Ureter (tissue), 1 donor: ENCODE data around the gene KIAA0825. TPM values are rescaled to one million over a fixed set of nuclear protein-coding genes. Genes with fewer than 3 reads are reported as not detected.
"Not testable (repeated sequence)": the region's sequence is repeated elsewhere in the genome, so short reads cannot be mapped to it uniquely, and the experiment has no call there.

Source experiments
- DNase-seq: peaks from one replicate; pipeline ENCODE4 v3.0.0-alpha.2; 2020; ENCODE audit warnings: low spot score
- total RNA-seq: library from RNA; stranded (reverse); gene quantifications from one replicate; pipeline ENCODE4 v1.2.4, GENCODE V29; 2023
- donor health status: DM: yes; HTN: yes; CAD: no.

The KIAA0825 gene
- total RNA-seq, 1 donor from 2014 or later = 5.9 TPM

DNA sequence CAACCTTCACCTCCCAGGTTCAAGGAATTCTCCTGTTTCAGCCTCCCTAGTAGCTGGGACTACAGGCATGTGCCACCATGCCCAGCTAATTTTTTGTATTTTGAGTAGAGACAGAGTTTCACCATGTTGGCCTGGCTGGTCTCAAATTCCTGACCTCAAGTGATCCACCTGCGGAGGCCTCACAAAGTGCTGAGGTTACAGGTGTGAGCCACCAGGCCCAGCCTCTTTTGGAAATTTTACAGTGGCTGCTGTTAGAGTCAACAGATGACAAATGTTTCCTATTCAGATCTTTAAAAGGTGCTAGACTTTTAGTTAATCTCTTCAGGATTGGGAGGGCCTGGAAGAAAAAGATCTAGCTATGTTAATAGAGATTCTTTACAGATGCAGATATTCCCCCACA is 45.1 kb downstream of the KIAA0825 start:
- not testable (repeated sequence) for DNase-seq

DNA sequence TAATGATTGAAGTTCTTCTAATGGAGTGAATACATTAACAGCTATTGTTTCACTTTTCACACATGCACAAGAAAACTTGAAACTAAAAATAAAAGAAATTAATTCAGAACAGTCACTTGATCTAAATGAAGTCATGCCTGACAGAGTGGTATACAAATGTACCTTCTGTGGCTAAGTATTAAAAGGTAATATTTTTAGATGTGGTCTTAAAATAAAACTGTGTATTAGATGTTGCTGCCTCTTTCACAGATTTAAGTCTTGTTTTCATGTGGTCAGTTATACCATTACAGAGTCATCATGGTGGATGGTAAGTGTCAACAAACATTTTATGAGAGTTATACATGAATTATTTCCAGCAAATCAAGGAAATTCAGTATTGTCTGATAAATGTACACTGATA is 47.0 kb downstream of the KIAA0825 start:
- no peak for DNase-seq

DNA sequence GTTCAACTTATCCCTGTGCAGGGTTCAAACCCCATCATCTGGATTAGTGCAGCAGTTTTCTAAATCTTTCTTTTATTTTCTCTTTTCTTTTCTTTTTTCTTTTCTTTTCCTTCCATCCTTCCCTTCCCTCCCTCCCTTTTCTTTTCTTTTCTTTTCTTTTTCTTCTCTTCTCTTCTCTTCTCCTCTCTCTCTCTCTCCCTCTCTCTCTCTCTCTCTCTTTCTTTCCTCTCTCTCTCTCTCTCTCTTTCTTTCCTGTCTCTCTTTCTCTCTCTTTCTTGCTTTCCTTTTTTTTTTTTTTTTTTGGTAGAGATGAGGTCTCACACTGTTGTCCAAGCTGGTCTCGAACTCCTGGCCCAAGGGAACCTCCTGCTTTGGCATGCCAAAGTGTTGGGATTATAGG is 53.6 kb downstream of the KIAA0825 start:
- DNase-seq = no peak

DNA sequence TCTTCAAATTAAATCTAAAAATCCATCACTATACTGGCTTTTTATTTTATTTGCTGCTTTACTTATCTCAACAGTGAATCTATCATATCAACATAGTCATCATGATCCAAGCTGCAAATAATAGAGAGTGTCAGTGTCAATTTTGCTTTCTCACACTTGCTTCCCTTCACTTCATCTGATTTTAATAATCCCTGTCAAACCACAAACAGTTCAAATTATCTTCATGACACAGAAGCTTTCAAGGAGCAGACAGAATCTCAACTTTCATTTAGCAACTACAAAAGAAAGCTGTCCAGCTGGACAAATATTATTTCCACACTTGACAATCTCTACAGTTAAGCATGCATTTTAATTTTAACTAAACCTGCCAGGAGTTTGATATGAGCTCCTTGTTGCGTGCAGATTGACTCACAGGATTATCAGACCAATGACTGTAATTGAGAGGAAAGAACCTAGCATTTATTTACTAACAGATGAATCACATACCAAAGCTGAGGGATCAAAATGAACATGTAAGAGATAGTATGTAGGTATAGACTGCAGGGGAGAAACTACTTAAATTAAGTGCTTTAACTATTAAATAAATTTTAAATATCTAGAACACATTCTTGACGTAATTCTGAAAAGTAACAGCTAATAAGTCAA is 56.0 kb downstream of the KIAA0825 start:
- DNase-seq = no peak

DNA sequence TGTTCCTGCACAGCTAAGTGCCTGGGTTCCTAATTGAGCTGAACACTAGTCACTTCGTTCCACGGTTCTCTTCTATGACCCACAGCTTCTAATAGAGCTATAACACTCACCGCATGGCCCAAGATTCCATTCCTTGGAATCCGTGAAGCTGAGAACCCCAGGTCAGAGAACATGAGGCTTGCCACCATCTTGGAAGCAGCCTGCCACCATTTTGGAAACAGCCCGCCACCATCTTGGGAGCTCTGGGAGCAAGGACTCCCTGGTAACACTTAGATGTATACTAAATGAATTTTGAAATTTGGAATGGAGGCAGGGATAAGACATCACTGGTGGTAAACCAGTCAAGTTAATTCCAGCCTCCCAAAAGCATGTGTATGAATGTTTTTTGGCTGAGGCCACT is 60.4 kb downstream of the KIAA0825 start:
- DNase-seq = no peak

DNA sequence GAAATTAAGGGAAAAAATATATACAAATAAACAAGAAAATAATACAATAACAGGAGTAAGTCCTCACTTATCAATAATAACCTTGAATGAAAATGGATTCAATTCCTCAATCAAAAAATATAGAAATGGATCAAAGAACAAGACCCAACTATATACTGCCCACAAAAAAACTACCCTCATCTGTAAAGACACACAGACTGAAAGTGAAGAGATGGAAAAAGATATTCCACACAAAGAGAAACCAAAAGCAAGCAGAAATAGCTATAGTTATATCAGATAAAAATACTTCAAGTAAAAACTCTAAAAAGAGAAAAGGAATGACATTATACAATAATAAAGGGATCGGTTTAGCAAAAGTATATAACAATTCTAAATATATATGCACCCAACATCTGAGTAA is 66.5 kb downstream of the KIAA0825 start:
- DNase-seq = no peak

DNA sequence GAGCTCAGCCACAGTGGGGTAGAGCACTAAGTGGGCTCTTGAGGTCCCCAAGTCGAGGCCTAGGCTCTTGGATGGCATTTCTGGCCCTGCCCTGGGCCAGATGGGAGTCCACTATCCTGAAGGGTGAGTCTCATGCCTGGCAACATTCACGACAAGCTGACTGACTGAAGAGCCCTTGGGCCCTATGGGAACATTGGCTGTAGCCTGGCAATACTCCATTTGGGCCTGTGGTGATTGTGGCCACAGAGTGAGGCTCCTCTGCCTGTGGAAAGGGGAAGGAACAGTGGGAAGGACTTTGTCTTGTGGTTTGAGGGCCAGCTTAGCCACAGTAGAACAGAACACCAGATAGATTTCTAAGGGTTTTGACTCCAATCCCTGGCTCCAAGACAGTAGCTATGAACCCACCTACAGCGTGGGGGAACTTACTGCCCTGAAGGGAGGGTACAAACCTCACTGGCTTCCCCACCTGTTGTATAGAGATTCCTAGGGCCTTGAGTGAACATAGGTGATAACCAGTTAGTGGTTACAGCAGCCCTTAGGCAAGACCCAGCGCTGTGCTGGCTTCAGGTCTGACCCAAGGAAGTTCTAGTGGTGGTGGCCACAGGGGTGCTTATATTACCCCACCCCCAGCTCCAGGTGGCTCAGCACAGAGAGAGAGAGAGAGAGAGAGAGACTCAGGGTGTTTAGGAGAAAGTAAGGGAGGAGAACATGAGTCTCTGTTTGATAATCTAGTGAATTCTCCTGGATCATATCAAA is 72.4 kb downstream of the KIAA0825 start:
- DNase-seq = no peak

DNA sequence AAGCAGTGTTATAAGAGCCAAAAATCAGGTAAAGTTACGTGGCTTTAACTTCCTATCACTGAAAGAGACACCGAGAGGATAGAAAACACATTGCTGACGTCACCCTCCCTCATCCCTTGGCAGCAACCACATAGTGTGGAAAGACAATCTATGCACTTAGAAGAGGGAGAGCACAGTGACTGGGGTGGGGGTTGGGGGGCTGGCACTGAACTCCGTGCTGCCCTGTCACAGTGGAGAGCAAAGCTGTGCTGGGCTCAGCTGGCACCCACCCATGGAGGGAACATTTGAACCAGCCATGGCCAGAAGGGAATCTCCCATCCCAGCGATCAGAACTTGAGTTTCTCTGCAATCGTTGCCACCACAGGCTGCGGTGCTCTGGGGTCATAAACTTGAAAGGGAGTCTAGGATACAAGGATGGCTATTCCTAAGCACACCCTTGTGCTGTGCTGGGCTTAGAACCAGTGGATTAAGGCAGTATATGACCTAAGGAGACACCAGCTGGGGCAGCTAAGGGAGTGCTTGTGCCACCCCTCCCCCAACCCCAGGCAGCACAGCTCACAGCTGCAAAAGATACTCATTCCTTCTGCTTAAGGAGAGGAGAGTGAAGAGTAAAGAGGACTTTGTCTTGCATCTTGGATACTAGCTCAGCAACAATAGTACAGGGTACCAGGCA is 73.4 kb downstream of the KIAA0825 start:
- DNase-seq = no peak

DNA sequence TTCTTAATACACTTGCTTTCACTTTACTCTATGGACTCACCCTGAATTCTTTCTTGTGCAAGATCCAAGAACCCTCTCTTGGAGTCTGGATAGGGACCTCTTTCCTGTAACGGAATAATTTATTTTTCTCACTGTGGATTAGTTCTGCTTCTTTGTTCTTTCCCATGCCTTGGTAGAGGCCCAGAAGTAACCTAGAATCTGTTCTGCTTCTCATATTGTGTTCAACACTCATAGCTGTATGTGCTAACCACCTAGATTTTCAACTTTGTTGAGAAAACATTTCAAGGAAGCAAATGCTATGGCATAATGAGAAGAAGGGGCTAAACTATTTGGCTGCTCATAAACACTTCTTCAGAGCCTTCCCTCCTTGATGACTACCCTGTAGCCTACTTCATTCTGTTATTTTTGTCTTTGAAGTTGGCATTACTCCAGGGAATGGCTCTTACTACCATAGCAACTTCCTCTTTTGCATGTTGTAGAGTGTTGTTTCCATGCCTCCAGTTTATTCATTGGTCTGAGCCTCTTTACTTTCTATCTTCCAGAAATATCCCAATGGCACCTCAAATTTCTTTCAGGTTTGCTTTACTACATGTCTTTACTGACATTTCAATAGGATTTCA is 74.3 kb downstream of the KIAA0825 start:
- no peak for DNase-seq

DNA sequence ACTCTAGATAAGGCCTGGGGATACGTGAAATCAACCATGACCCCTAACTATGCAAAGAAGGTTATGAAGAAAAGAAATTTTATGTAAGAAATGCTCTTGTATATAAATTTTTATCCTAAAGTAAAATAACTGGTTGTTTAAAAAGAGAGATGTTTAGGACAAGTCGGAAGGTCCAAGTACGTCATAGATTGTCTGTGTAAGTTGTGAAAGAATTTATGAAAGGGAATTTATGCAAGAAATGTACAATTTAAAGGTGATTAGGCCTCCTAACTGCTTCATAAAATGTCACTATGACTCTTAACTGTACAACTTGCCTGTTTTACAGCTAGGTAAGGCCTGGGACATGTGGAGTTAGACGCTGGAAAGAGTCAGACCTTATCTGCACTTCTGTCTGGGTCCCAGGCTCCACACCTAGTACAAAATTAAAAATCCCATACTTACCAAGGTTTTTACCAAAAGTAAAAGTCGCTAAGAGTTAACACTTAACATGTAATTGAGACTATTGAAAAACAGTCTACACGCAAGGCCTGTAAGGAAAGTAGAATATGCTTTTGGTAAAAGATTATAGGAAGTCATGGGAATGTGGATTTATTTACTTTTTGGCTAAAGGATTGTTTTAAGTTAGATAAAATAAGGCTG is 77.4 kb downstream of the KIAA0825 start:
- no peak for DNase-seq

DNA sequence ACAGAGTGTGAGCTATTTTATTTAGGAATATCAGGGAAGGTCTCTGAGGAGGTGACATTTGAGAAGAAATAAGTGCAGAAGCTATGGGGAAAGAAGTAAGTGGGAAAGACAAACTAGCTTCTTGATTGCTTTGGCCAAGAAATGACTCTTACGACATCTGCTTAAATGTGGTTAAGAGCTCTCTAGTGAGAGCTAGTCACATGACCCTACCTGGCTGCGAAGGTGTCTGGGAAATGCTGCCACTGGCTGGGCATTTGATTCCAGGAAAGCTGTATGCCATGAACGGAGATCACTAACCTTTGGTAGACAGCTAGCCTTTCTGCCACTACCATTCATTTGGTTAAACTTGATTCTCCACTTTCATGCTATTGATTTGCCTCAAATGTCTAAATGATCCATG is 80.1 kb downstream of the KIAA0825 start:
- DNase-seq = no peak

DNA sequence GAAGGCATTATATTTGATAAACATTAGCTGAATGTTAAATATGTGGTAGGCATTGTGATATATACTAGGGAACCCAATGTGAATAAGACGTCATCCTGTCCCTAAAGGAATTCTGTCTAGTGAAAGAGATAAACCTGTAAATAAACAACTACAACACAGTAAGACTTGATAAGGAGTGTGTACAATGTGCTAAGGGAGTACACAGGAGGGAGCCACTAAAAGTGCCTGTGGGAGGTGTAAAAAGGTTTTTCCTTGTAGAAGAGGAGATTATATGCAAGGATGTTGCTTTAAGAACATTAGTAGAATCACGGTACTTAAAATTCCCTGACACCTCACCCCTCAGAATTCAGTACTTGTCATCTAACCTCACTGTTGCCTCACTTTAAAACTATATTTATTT is 91.7 kb downstream of the KIAA0825 start:
- no peak for DNase-seq

DNA sequence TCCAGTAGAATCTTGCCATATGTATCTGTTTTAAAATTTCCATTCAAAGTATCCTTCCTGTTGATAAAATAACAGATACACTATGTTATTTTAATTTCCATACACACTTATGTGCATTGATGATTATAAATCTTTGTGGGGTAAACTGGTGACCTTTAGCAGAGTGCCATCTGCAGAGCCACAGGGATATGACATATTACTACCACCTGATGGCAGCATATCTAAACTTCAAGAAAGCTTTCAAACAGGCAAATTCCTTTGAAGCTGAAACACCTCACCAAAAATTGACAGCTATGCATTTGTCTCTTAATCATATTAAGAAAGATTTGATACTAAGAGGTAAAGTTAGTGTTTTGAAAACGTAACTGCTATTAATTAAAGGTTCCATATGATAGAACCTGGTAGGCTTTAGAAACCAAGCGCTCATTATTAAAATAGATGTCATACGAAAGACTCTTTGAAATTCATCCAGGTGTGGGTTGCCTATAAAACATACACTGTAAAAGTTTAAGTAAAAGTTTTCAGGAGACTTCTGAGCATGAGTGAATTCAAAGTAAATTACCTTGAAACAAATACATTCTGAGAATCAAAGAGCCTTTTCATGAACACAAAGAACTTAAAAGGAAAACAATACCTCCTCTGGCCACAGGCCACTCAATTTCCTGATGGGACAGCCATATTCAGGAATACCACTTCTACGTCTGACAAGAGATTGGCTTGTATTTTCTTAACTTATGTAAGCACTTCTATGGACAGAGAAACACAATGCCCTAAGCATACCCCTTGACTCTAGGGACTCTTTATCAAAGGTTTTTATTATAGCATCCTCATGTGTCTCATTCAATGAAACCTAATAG is 93.3 kb downstream of the KIAA0825 start:
- DNase-seq = no peak

DNA sequence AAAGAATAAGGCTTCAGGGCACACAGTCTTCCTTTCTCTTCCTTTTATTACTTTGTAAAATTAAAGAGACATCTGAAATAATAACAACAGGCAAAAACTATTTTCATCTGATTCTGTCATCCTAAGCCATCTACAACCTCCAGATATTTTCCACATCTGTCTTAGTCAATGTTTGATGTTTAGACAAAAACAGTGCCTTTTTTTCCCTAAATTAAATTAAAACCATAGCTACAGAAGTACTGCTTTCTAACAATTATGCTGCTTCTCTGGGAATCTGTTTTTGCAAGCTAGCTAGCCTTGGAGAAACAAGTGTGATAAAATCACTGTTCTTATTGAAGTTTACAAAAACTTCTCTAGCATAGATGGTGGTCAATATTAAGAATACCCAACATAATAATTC is 95.4 kb downstream of the KIAA0825 start:
- DNase-seq = no peak

DNA sequence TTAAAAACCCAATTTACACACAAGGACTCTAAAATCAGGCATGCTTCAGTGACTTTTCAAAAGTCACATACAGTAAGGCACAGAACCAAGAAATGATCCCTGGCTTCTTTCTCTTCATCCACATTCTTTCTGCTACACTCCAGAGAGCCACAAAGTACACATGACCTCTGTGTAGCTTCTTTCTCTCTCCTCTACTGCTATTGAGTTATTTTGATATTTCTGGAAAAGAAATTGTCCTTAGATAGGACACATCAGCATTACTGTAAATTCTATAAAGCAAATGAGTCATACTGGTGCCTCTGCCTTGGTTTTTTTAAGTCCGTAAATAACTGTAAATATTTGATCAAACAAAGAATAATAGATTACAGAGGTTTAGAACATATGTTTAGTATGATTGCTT is 96.3 kb downstream of the KIAA0825 start:
- DNase-seq = no peak

DNA sequence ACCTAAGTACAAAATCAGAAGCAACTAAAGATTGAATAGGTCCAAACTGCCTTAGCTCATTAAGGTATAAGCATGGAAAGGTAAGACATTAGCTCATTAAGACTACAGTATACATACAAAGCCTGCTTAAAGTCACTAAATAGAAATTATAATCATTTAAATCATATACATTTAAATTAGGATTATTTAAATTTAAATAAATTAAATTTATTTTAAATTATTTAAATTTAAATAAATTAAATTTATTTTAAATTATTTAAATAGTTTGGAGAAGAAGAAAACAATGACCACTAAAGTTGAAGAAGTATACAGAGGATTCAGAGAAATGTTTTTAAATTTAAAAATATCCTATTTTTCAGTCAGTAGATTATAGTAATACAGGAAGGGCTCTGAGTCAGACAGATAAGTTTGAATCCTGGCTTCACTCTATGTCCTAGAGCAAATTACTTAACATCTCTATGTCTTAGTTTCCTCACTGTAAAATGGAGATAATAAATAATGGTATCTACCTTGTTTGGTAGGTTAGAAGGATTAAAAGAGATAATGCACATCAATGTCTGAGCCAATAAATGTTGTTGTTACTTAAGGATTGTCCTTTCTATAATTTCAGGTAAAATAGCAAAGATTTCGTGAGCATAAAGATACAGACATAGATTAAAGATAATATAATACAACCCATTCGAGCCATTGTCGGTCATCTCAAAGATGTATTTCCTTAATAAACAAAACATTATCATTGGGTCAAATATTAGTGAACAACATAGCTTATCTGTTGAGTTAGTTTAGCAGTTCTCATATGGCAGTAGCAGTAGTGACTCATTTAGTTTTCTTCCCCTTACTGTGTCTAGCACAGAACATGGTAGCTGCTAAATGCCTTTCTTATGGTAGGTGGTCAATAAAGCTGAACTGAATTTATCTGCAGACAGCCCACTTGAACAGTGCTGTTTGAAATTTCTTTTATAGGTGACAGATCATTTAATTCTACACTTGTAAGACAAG is 100.6 kb downstream of the KIAA0825 start:
- DNase-seq = no peak

DNA sequence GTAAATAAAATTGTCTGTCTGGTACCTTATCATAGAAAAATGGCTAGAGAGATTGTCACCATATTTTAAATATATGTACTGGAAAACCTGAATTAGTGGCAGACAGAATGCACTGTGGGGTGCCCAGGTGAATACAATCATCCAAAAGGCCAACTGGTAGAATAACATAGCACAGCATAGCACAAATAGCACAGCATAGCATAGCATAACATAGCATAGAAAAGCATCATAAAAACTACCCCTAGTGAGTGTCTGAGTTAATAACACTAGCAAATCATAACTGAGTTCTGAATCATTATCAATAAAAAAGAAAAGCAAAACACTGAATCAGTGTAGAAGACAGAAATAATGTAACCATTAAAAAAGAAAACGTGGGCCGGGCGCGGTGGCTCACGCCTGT is 102.3 kb downstream of the KIAA0825 start:
- DNase-seq = no peak

DNA sequence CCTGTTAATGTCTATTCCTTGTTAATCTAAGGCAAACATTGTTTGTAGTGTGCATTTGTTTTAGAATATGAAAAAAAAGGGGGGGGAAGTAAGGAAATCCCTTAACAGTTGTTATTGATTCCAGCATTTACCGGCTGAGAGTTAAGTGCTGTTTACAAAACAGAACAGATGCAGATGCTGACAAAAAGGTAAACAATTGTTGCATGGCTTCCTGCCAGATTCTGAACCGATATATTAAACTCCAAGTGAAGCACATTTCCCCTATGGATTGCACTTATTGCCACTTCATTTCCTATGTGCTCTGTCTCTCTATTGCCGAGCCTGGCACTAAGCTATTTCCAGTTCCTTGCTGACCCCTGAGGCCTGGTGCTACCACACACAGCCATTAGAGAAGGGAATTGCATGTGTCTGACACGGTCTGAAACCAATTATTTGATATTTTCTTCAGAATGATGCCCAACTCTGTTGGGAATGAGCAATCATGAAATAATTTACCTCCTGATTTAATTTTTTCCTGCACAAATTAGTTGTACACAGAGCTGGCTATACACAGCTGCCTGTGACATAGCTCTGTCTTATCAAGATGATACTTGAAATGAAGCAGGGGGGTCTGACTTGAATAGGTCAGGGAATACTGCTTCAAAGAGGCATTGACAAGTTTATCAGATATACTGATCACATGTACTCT is 109.8 kb downstream of the KIAA0825 start:
- no peak for DNase-seq

DNA sequence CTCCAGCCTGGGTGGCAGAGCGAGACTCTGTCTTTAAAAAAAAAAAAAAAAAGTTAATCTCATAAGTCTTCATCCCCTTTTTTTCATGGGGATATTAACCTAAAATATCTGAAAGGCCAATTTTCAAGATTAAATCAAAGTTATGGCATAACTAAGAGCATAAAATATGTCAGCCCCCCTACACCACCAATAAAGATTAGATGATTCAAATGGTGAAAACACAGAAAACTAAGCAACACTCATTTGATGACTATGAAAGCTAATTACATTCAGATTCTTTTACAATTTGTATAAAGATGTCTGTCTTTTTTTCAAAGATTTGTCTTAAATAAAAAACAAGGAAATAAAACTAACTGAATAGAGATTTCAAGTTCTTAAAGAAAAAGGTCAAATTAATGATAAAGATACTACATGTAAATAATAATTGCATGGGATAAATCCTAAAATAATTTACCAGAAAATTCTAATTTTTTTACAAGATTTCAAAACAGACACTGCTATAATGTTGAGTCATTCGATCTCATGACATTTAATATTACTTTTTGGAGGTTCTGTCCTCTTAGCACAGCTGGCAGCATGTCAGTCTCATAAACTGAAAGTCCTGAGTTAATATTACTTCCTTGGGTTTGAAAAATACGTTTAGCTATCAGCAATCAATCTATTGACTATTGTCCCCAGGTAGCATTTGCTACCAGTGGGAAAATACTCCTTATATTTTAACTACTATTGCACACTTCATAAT is 112.9 kb downstream of the KIAA0825 start:
- DNase-seq = no peak
